ENCODE measurements around the gene CACNA1H. TPM values are rescaled to one million over a fixed set of nuclear protein-coding genes. Genes with fewer than 3 reads are reported as not detected.
"Not testable (repeated sequence)": the region's sequence is repeated elsewhere in the genome, so short reads cannot be mapped to it uniquely, and the experiment has no call there.

CACNA1H gene
- total RNA-seq, 1 donor from 2014 or later: 2.5 TPM

DNA sequence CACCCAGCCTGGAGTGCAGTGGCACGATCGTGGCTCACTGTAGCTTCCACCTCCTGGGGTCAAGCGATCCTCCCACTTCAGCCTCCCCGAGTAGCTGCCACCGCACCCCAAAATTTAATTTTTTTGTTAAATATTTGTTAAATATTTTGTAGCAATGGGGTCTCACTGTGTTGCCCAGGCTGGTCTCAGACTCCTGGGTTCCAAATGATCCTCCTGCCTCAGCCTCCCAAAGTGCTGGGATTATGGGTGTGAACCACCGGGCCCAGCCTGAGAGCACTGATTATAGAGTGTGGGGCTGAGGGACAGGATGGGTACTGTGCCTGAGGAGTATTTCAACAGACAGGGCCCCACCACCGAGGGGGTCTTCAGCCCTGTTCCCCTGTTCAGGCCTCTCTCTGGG lies 36.5 kb downstream of the CACNA1H start:
- Histone ChIP-seq H3K27me3 (ENCODE audit: low read depth) (peaks cover 47% of the 10 kb centered on the region), H3K4me3 (no peak overlapping the region), H3K4me1 (no peaks in the 10 kb centered on the region), H3K27ac (replicated peaks) (no peak overlapping the region), H3K36me3 (no peaks in the 10 kb centered on the region), H3K9me3 (replicated peaks) (no peaks in the 10 kb centered on the region)
- intact Hi-C loops (cut with micrococcal nuclease): no loop called here
- DNase-seq: no peak
- TF ChIP-seq, protein P1, sequence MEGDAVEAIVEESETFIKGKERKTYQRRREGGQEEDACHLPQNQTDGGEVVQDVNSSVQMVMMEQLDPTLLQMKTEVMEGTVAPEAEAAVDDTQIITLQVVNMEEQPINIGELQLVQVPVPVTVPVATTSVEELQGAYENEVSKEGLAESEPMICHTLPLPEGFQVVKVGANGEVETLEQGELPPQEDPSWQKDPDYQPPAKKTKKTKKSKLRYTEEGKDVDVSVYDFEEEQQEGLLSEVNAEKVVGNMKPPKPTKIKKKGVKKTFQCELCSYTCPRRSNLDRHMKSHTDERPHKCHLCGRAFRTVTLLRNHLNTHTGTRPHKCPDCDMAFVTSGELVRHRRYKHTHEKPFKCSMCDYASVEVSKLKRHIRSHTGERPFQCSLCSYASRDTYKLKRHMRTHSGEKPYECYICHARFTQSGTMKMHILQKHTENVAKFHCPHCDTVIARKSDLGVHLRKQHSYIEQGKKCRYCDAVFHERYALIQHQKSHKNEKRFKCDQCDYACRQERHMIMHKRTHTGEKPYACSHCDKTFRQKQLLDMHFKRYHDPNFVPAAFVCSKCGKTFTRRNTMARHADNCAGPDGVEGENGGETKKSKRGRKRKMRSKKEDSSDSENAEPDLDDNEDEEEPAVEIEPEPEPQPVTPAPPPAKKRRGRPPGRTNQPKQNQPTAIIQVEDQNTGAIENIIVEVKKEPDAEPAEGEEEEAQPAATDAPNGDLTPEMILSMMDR (IDR thresholded peaks at IDR 0.05; ENCODE audit: borderline replicate concordance): no peak

DNA sequence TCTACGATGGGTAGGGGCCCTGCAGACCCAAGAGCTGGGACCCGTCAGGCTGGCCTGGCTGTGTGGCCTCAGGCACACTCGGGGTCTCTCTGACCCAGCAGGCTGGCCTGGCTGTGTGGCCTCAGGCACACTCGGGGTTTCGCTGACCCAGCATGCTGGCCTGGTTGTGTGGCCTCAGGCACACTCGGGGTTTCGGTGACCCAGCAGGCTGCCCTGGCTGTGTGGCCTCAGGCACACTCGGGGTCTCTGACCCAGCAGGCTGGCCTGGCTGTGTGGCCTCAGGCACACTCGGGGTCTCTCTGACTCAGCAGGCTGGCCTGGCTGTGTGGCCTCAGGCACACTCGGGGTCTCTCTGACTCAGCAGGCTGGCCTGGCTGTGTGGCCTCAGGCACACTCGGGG lies 37.9 kb downstream of the CACNA1H start:
- not testable (repeated sequence) for H3K4me1 ChIP-seq

DNA sequence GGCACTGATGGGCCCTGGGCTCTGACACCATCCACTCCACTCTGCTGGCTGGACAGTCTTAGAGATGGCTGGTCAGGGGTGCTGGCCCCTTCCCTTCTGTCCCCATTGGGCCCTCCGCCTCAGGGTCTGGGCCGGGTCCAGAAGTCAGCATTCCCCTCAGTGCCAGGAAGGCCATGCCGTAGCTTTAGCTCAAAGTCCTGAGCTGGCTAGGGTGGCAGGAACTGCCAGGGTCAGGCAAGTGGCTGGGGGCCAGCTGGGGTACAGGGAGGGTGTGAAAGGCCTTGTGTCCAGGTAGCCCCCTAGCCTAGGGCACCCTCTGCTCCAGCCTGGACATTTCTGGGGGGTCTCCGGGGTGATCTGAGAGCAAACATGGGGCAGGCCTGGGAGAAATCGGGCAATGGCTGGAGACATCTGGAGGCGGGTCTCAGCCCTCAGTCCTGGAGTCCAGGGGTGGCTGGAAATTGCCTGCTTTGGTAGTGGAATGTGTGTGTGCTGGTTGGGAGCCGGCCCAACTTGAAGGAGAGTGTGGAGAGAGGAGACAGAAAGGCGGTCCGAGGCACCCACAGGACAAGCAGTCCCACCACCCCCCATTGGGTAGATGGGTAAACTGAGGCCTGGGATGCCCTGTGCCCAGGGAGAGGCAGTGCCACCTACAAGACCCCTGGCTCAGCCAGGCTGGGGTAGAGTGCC lies 39.6 kb downstream of the CACNA1H start:
- intact Hi-C loops (cut with micrococcal nuclease): no loop called here
- Histone ChIP-seq H3K27me3 (ENCODE audit: low read depth) (peaks cover 70% of the 10 kb centered on the region), H3K9me3 (replicated peaks) (no peaks in the 10 kb centered on the region), H3K27ac (replicated peaks) (no peak overlapping the region), H3K4me1 (no peaks in the 10 kb centered on the region), H3K36me3 (no peaks in the 10 kb centered on the region), H3K4me3 (no peak overlapping the region)
- TF ChIP-seq, protein P1 (IDR thresholded peaks at IDR 0.05; ENCODE audit: borderline replicate concordance): no peak
- no peak for DNase-seq

More for the DNA sequence above, 37.9 kb downstream of the CACNA1H start:
- H3K36me3 ChIP-seq; DNase-seq; H3K27ac ChIP-seq (replicated peaks); H3K9me3 ChIP-seq (replicated peaks); intact Hi-C loops (cut with micrococcal nuclease); H3K4me3 ChIP-seq: not testable (repeated sequence)
- peaks cover 57% of the 10 kb centered on the region for H3K27me3 ChIP-seq (ENCODE audit: low read depth)

DNA sequence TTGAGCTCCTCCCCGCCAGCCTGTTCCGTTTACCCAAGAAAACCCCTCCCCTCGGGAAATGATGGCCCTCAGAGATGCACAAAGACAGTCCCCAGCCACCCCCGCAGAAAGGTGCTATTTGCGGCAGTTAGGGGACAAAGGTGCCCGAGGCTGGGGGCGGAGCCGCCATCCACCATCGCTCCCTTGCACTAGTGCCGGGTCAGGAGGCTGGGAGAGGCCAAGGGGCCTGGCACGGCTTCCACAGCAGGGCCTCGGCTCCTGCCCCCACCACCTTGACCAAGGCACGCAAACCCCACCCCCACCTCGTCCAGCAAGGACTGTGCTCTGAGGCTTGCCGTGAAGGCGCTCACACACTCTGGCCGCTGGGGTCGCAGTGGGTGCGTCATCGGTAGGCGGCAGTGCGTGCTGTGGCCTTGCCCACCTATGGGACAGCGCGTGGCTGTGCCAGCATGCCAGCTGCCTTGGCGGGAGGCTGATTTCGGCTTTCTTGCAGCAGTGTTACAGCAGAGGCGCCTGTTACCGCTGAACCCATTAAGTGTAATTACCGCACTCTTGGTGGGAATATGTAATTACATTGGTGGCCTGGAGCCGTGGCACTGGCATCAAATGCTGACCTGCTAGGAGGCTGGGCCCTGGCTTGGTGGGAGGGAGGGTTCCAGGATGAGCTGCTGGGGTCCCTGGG lies 40.4 kb downstream of the CACNA1H start:
- peaks cover 64% of the 10 kb centered on the region for H3K27me3 ChIP-seq (ENCODE audit: low read depth)
- no peaks in the 10 kb centered on the region for H3K36me3 ChIP-seq
- TF ChIP-seq, protein P1 (IDR thresholded peaks at IDR 0.05; ENCODE audit: borderline replicate concordance): no peak
- H3K4me1 ChIP-seq: no peaks in the 10 kb centered on the region
- DNase-seq: no peak
- H3K27ac ChIP-seq (replicated peaks): no peak overlapping the region
- intact Hi-C loops (cut with micrococcal nuclease): no loop called here
- no peaks in the 10 kb centered on the region for H3K9me3 ChIP-seq (replicated peaks)
- H3K4me3 ChIP-seq: no peak overlapping the region

DNA sequence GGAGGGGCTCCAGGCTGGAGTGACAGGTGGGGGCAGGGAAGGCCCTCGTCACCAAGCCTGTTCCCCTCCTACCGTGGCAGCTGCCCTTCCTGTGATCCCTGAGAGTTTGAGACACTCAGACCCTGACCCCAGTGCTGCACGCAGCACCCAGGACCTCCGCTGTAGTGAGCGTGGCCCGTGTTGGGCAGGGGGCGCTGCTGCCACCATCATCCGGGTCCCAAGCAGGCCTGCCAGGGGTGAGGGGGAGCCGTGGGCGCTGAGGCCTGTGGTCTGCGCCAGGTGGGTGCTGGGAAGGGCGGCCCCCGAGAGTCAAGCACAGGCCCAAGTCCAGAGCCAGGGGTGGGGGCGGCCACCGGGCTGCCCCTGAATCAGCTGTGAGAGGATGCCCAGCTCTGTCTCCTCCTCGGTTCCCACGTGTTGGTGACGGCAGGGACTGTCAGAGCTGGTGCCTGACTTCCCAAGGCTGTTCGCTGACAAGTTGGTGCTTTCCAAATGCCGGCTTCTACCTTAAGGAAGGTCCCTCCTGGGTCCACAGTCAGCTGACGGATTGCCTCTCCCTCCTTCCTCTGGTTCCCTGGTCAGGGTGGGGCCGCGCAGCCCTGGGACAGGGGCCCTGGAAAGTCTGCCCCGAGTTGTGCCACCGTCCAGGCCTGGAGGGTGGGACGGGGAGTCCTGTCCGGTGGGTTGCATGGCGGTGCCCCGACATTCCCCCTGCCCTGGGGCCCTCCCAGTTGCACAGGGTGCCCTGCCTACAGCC lies 41.1 kb downstream of the CACNA1H start:
- intact Hi-C loops (cut with micrococcal nuclease): no loop called here
- no peaks in the 10 kb centered on the region for H3K36me3 ChIP-seq
- H3K9me3 ChIP-seq (replicated peaks): no peaks in the 10 kb centered on the region
- TF ChIP-seq, protein P1 (IDR thresholded peaks at IDR 0.05; ENCODE audit: borderline replicate concordance): no peak
- no peak overlapping the region for H3K4me3 ChIP-seq
- peaks cover 61% of the 10 kb centered on the region for H3K27me3 ChIP-seq (ENCODE audit: low read depth)
- no peak overlapping the region for H3K27ac ChIP-seq (replicated peaks)
- DNase-seq: no peak
- H3K4me1 ChIP-seq: no peaks in the 10 kb centered on the region
